Natural killer cell treated with Interleukin-12 subunit alpha and Interleukin-12 subunit beta and Interleukin-15 and Interleukin-18, amount 100 ng/mL, for 72 hours (primary cell): ENCODE measurements around the gene CC2D1B. TPM values are rescaled to one million over a fixed set of nuclear protein-coding genes. Genes with fewer than 3 reads are reported as not detected.

ENCODE experiments used
- ATAC-seq, 2 donors: fragments of 150-1000 bp; cut with Tn5 transposase in 1 of 2; sonication (Bioruptor Pico), chemical (Tn5 transposase) in 1 of 2; 2 replicates each; pipeline ENCODE4 v1.10.0; 2021
- DNase-seq: peaks from one replicate; pipeline ENCODE4 v3.0.0; 2022; ENCODE audit warnings: low spot score
- H3K27ac Mint-ChIP-seq, 2 donors: 1 replicate in 1 of 2; 2 replicates in 1 of 2; pipeline ENCODE4 v1.8.0; 2022; ENCODE audit warnings: mixed read lengths in 2 of 2, mild to moderate bottlenecking in 1 of 2, moderate library complexity in 1 of 2
- H3K27me3 Mint-ChIP-seq, 2 donors: 1 replicate in 1 of 2; 2 replicates in 1 of 2; pipeline ENCODE4 v1.8.0; 2022; ENCODE audit warnings: mixed read lengths in 2 of 2
- H3K36me3 Mint-ChIP-seq: one replicate; pipeline ENCODE4 v1.8.0; 2022; ENCODE audit warnings: mixed read lengths
- H3K4me1 Mint-ChIP-seq, 2 donors: 1 replicate in 1 of 2; 2 replicates in 1 of 2; pipeline ENCODE4 v1.8.0; 2022; ENCODE audit warnings: low read depth in 2 of 2, mixed read lengths in 2 of 2, mild to moderate bottlenecking in 1 of 2
- H3K4me3 Mint-ChIP-seq: one replicate; pipeline ENCODE4 v1.8.0; 2022; ENCODE audit warnings: mixed read lengths
- H3K9me3 Mint-ChIP-seq: 2 replicates; pipeline ENCODE4 v1.8.0; 2022; ENCODE audit warnings: mixed read lengths
- total RNA-seq, 2 donors: library from RNA; stranded (reverse); gene quantifications; one replicate each; pipeline ENCODE4 v1.2.3, GENCODE V29; 2022

CC2D1B gene
- total RNA-seq, 2 donors from 2014 or later = 53.9 to 59.3 TPM

GRCh38 chr1:52352690-52353089, 13.3 kb downstream of the CC2D1B start:
- Mint-ChIP-seq H3K4me1 (peaks cover 0 to 5% of the 10 kb centered on the region in 2 donors), H3K27ac (no peak overlapping the region), H3K9me3 (no peaks in the 10 kb centered on the region), H3K4me3 (no peak overlapping the region), H3K36me3 (peaks cover 12% of the 10 kb centered on the region), H3K27me3 (no peaks in the 10 kb centered on the region)
- ATAC-seq = no peak
- DNase-seq = no peak

- no peaks in the 10 kb centered on the region for H3K27me3 Mint-ChIP-seq
- H3K27ac Mint-ChIP-seq = peak overlapping the region in 1 of 2 donors; percentile 23
- H3K36me3 Mint-ChIP-seq = no peaks in the 10 kb centered on the region
- H3K4me3 Mint-ChIP-seq = no peak overlapping the region
- DNase-seq (no peak), ATAC-seq (no peak)
- H3K4me1 Mint-ChIP-seq = no peaks in the 10 kb centered on the region
- H3K9me3 Mint-ChIP-seq = no peaks in the 10 kb centered on the region
Measured at GRCh38 chr1:52348704-52349300, 17.2 kb downstream of the CC2D1B start.

- Mint-ChIP-seq H3K9me3 (no peaks in the 10 kb centered on the region), H3K4me1 (no peaks in the 10 kb centered on the region), H3K27me3 (no peaks in the 10 kb centered on the region), H3K4me3 (no peak overlapping the region), H3K36me3 (no peaks in the 10 kb centered on the region), H3K27ac (no peak overlapping the region)
- no peak for DNase-seq
- ATAC-seq = no peak
Measured at GRCh38 chr1:52346653-52347052, 19.4 kb downstream of the CC2D1B start.

- Mint-ChIP-seq H3K27ac (peak overlapping the region in 1 of 2 donors; percentile 56), H3K4me3 (no peak overlapping the region), H3K36me3 (no peaks in the 10 kb centered on the region), H3K9me3 (no peaks in the 10 kb centered on the region), H3K27me3 (no peaks in the 10 kb centered on the region), H3K4me1 (no peaks in the 10 kb centered on the region)
- DNase-seq (no peak), ATAC-seq (no peak)
Measured at GRCh38 chr1:52345252-52345651, 20.8 kb downstream of the CC2D1B start.

- ATAC-seq = no peak
- Mint-ChIP-seq H3K4me1 (no peaks in the 10 kb centered on the region), H3K36me3 (no peaks in the 10 kb centered on the region), H3K27me3 (no peaks in the 10 kb centered on the region), H3K27ac (no peak overlapping the region), H3K4me3 (no peak overlapping the region), H3K9me3 (no peaks in the 10 kb centered on the region)
- no peak for DNase-seq
Measured at GRCh38 chr1:52343979-52344378, 22.0 kb downstream of the CC2D1B start.

- H3K27me3 Mint-ChIP-seq = no peaks in the 10 kb centered on the region
- H3K27ac Mint-ChIP-seq = no peak overlapping the region
- H3K9me3 Mint-ChIP-seq = no peaks in the 10 kb centered on the region
- no peaks in the 10 kb centered on the region for H3K4me1 Mint-ChIP-seq
- H3K4me3 Mint-ChIP-seq = no peak overlapping the region
- no peak for DNase-seq
- no peaks in the 10 kb centered on the region for H3K36me3 Mint-ChIP-seq
- no peak for ATAC-seq
Measured at GRCh38 chr1:52341655-52342260, 24.2 kb downstream of the CC2D1B start.

- H3K9me3 Mint-ChIP-seq = no peaks in the 10 kb centered on the region
- no peak overlapping the region for H3K4me3 Mint-ChIP-seq
- H3K27me3 Mint-ChIP-seq = no peaks in the 10 kb centered on the region
- DNase-seq (no peak), ATAC-seq (no peak)
- H3K36me3 Mint-ChIP-seq = no peaks in the 10 kb centered on the region
- no peak overlapping the region for H3K27ac Mint-ChIP-seq
- peaks cover 0 to 12% of the 10 kb centered on the region in 2 donors for H3K4me1 Mint-ChIP-seq
Measured at GRCh38 chr1:52337439-52337838, 28.6 kb downstream of the CC2D1B start.

- DNase-seq (no peak), ATAC-seq (no peak)
- Mint-ChIP-seq H3K9me3 (no peaks in the 10 kb centered on the region), H3K27ac (no peak overlapping the region), H3K36me3 (no peaks in the 10 kb centered on the region), H3K27me3 (no peaks in the 10 kb centered on the region), H3K4me3 (no peak overlapping the region), H3K4me1 (peaks cover 0 to 17% of the 10 kb centered on the region in 2 donors)
Measured at GRCh38 chr1:52334906-52335528, 31.0 kb downstream of the CC2D1B start.

- ATAC-seq (peak in 1 of 2 donors; percentile 75), DNase-seq (no peak)
- Mint-ChIP-seq H3K4me1 (peaks cover 0 to 17% of the 10 kb centered on the region in 2 donors), H3K4me3 (peak overlapping the region; percentile 36), H3K27me3 (no peaks in the 10 kb centered on the region), H3K9me3 (no peaks in the 10 kb centered on the region), H3K27ac (peak overlapping the region in 1 of 2 donors; percentile 90), H3K36me3 (no peaks in the 10 kb centered on the region)
Measured at GRCh38 chr1:52332411-52332810, 33.6 kb downstream of the CC2D1B start.

- H3K9me3 Mint-ChIP-seq = no peaks in the 10 kb centered on the region
- H3K36me3 Mint-ChIP-seq = no peaks in the 10 kb centered on the region
- ATAC-seq (no peak), DNase-seq (no peak)
- peaks cover 0 to 9% of the 10 kb centered on the region in 2 donors for H3K4me1 Mint-ChIP-seq
- no peaks in the 10 kb centered on the region for H3K27me3 Mint-ChIP-seq
- no peak overlapping the region for H3K27ac Mint-ChIP-seq
- no peak overlapping the region for H3K4me3 Mint-ChIP-seq
Measured at GRCh38 chr1:52328615-52329014, 37.4 kb downstream of the CC2D1B start.

- H3K4me3 Mint-ChIP-seq = no peak overlapping the region
- no peaks in the 10 kb centered on the region for H3K36me3 Mint-ChIP-seq
- no peaks in the 10 kb centered on the region for H3K27me3 Mint-ChIP-seq
- ATAC-seq = no peak
- peaks cover 0 to 5% of the 10 kb centered on the region in 2 donors for H3K4me1 Mint-ChIP-seq
- no peaks in the 10 kb centered on the region for H3K9me3 Mint-ChIP-seq
- H3K27ac Mint-ChIP-seq = no peak overlapping the region
- no peak for DNase-seq
Measured at GRCh38 chr1:52325786-52326185, 40.2 kb downstream of the CC2D1B start.

- Mint-ChIP-seq H3K9me3 (no peaks in the 10 kb centered on the region), H3K27ac (no peak overlapping the region), H3K27me3 (no peaks in the 10 kb centered on the region), H3K4me1 (no peaks in the 10 kb centered on the region), H3K36me3 (no peaks in the 10 kb centered on the region), H3K4me3 (no peak overlapping the region)
- ATAC-seq = no peak
- no peak for DNase-seq
Measured at GRCh38 chr1:52323731-52324130, 42.3 kb downstream of the CC2D1B start.

GRCh38 chr1:52321061-52321460, 44.9 kb downstream of the CC2D1B start:
- ATAC-seq = no peak
- Mint-ChIP-seq H3K27ac (no peak overlapping the region), H3K27me3 (no peaks in the 10 kb centered on the region), H3K36me3 (no peaks in the 10 kb centered on the region), H3K4me1 (no peaks in the 10 kb centered on the region), H3K4me3 (no peak overlapping the region), H3K9me3 (no peaks in the 10 kb centered on the region)
- DNase-seq = no peak

- peak in 1 of 2 donors; percentile 61 for ATAC-seq
Measured at GRCh38 chr1:52306227-52307006, 59.6 kb downstream of the CC2D1B start.

More at GRCh38 chr1:52306227-52307006, 59.6 kb downstream of the CC2D1B start:
- no peak overlapping the region for H3K27ac Mint-ChIP-seq
- no peaks in the 10 kb centered on the region for H3K9me3 Mint-ChIP-seq
- H3K36me3 Mint-ChIP-seq = no peaks in the 10 kb centered on the region
- no peaks in the 10 kb centered on the region for H3K4me1 Mint-ChIP-seq
- no peak for DNase-seq
- no peak overlapping the region for H3K4me3 Mint-ChIP-seq
- H3K27me3 Mint-ChIP-seq = peaks cover 0 to 2% of the 10 kb centered on the region in 2 donors
